ENCODE measurements around the gene PJVK. TPM values are rescaled to one million over a fixed set of nuclear protein-coding genes. Genes with fewer than 3 reads are reported as not detected.
"Not testable (repeated sequence)": the region's sequence is repeated elsewhere in the genome, so short reads cannot be mapped to it uniquely, and the experiment has no call there.

Gene PJVK, protein sequence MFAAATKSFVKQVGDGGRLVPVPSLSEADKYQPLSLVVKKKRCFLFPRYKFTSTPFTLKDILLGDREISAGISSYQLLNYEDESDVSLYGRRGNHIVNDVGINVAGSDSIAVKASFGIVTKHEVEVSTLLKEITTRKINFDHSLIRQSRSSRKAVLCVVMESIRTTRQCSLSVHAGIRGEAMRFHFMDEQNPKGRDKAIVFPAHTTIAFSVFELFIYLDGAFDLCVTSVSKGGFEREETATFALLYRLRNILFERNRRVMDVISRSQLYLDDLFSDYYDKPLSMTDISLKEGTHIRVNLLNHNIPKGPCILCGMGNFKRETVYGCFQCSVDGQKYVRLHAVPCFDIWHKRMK
- total RNA-seq = 1 to 10 TPM; 1.5 to 2.8 TPM

DNA sequence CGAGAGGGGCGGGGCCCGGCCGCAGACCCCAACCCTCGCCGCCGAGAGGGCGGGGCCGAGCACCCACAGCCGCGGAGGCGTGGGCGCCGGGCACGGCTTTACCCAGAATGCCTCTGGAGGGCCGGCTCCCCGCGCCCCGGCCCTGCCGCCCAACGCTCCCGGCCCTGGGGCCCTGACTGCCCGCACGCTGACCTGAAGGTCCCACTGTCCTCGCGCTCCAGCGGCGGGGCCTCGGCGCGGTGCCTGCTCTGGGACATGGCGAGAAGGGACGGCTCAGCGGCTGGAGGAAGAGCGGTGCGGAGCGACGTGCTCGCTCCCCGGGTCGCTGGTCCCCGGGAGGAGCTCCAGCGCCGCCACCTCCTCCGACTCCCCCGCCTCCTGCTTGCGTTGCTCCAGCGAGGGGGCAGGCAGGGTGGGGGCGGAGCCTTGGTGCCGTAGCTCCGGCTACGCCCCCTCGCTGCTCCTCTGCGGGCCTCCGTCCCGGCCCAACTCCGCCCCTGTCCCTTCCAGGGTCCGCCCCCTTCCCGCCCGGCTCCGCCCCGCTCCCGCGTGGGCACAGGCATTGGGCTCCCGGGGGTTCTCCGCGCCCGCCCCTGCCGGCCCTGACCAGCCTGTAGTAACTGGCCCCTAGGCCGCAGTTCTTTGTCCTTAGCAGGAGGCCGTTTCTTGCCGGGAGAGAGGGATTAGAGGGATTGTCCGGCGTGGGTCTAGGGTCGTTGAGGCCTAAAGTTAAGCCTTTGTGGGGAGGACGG, at the start of gene PJVK, which contains the start of gene PRKRA:
PJVK (plus strand) TSS at position 605 of the 752 bp plus-strand sequence. CDS start 2,032 bp downstream, outside the sequence.
PRKRA (minus strand) TSS at position 402 of the 752 bp plus-strand sequence; CDS start at position 257, 145 bp downstream.
- peak; percentile 99 for ATAC-seq
- peak; percentile 97 for DNase-seq (ENCODE audit: low spot score)
- H3K27me3 Mint-ChIP-seq = peaks cover 3 to 8% of the 10 kb centered on the region in 2 donors
- H3K4me3 Mint-ChIP-seq = peak within 1 kb of the TSS; percentile 88
- peaks cover 7% of the 10 kb centered on the region for H3K36me3 Mint-ChIP-seq
- H3K4me1 Mint-ChIP-seq (ENCODE audit: low read depth in 2 of 2) = peaks cover 19 to 29% of the 10 kb centered on the region in 2 donors
- H3K9me3 Mint-ChIP-seq = no peaks in the 10 kb centered on the region
- H3K27ac Mint-ChIP-seq = peak within 1 kb of the TSS; percentile 86 to 89

DNA sequence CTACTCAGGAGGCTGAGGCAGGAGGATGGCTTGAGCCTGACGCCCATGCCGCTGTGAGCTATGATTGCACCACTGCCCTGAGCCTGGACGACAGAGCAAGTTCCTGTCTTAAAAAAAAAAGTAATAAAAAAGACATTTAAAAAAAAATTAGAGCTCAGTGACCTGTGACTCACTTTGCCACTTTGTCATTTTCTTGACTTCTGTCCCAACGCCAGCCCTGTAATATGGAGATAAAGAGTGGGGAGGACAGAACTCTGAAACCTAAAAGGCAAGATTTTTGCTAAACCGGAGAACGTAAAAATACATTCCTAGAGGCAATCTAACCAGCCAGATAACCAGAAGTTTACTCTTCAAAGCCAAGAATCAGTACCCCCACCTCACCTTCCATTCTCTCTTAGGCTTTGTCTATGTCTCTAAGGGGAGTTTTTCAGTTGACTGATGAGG, 49.2 kb upstream of the PJVK start:
- Mint-ChIP-seq H3K4me1 (ENCODE audit: low read depth in 2 of 2) (peaks cover 13 to 24% of the 10 kb centered on the region in 2 donors), H3K36me3 (no peaks in the 10 kb centered on the region), H3K27ac (no peak overlapping the region), H3K4me3 (no peak overlapping the region), H3K27me3 (peaks cover 6 to 8% of the 10 kb centered on the region in 2 donors), H3K9me3 (no peaks in the 10 kb centered on the region)
- ATAC-seq (no peak), DNase-seq (ENCODE audit: low spot score) (no peak)

DNA sequence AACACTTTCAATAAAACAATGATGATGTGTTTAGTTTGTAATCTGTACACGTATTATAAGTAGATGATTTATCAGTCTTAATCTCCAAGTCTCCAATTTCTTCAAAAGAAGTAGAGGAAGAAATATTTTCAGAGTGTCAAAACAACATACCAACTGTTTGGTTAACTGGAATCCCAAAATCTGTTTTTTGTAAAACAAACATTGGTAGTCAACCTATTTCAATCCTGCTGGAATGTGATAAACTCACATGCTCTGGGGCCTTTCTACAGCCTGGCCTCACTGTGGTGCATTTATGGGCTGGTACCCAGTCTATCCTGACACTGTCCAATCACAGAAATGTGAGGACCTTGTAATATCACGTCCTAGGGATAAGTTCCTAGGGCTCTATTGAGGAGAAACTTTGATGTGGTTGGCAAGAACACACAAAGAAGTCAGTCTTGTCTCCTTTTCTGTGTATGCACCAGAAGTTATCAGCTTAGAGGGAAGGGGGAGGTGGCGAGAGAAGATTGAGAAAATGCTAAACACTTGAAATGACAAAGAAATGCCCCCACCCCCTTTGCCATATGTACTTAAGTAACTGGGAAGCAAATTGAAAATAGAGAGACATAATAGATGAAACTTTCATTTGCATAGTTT, 47.4 kb upstream of the PJVK start:
- DNase-seq (ENCODE audit: low spot score) = no peak

DNA sequence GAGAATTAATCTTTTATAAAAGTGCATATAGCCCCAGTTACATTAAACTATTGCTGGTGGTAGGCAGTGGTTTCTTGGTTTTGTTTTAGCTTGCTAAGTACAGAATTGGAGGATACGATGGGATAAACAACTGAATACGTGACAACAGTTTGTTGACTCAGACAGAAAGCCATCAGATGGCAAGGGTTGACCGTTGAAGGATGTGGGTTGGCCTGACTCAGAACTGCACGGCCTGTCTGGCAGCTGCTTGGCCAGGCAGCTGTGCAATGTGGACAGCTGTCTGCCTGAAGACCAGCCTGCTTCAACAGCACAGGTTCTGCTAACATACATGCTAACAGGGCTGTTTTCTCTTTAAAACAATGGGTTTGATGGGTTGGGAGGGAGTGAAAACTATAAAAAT, 46.8 kb upstream of the PJVK start:
- peak; percentile 72 for DNase-seq (ENCODE audit: low spot score)
- peak; percentile 96 to 99 for ATAC-seq
- Mint-ChIP-seq H3K36me3 (no peaks in the 10 kb centered on the region), H3K4me3 (peak overlapping the region; percentile 54), H3K9me3 (no peaks in the 10 kb centered on the region), H3K27me3 (peaks cover 6 to 8% of the 10 kb centered on the region in 2 donors), H3K27ac (peak overlapping the region in 1 of 2 donors; percentile 62), H3K4me1 (ENCODE audit: low read depth in 2 of 2) (peaks cover 13 to 24% of the 10 kb centered on the region in 2 donors)

More for the DNA sequence above, 47.4 kb upstream of the PJVK start:
- peaks cover 6 to 8% of the 10 kb centered on the region in 2 donors for H3K27me3 Mint-ChIP-seq
- H3K36me3 Mint-ChIP-seq = no peaks in the 10 kb centered on the region
- peaks cover 13 to 24% of the 10 kb centered on the region in 2 donors for H3K4me1 Mint-ChIP-seq (ENCODE audit: low read depth in 2 of 2)
- peak in 1 of 2 donors; percentile 20 for ATAC-seq
- H3K27ac Mint-ChIP-seq = peak overlapping the region in 1 of 2 donors; percentile 62
- no peaks in the 10 kb centered on the region for H3K9me3 Mint-ChIP-seq
- H3K4me3 Mint-ChIP-seq = peak overlapping the region; percentile 54

DNA sequence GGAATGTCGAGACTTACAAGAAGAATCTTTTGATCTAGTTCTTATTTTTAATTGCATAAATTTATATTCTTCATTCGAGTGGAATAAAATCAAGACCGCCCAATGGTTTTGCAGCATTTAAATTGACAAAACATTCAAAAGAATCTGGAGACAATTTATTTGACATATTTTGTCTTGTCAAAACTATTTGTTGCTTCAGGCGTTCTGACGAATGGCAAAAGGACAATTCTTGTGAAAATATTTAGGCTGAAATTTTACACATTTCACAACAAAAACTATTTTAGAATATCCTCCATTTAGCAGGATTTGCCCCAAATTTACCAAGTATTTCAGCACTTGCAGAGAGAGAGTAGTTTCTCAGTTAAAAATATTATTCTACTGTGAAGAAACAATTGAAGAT, 41.9 kb upstream of the PJVK start:
- Mint-ChIP-seq H3K4me3 (no peak overlapping the region), H3K9me3 (no peaks in the 10 kb centered on the region), H3K27me3 (peaks cover 0 to 4% of the 10 kb centered on the region in 2 donors), H3K36me3 (no peaks in the 10 kb centered on the region), H3K4me1 (ENCODE audit: low read depth in 2 of 2) (peaks cover 10 to 18% of the 10 kb centered on the region in 2 donors), H3K27ac (no peak overlapping the region)
- DNase-seq (ENCODE audit: low spot score) = no peak
- ATAC-seq = no peak

DNA sequence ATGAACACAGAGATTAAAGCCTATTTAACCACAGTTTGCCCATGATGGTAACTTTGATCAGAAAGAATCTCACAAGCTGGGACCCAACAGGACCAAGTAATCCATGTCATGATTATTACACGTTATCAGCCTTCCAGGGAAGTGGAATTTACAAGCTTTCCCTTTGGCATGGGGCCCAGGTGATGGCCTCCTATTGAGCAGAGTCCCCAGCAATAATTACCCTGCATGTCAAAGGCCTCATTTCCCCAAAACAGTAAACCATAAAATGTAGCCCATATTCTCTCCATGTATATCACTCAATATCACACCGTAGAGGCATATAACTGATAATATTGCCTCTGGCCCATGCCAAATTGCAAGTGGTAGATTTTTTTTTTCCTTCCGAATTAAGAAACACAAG, 39.1 kb upstream of the PJVK start:
- no peaks in the 10 kb centered on the region for H3K36me3 Mint-ChIP-seq
- H3K4me1 Mint-ChIP-seq (ENCODE audit: low read depth in 2 of 2) = peaks cover 16 to 17% of the 10 kb centered on the region in 2 donors
- DNase-seq (ENCODE audit: low spot score) = no peak
- H3K27ac Mint-ChIP-seq = no peak overlapping the region
- no peaks in the 10 kb centered on the region for H3K9me3 Mint-ChIP-seq
- no peak overlapping the region for H3K4me3 Mint-ChIP-seq
- no peak for ATAC-seq
- peaks cover 0 to 4% of the 10 kb centered on the region in 2 donors for H3K27me3 Mint-ChIP-seq

DNA sequence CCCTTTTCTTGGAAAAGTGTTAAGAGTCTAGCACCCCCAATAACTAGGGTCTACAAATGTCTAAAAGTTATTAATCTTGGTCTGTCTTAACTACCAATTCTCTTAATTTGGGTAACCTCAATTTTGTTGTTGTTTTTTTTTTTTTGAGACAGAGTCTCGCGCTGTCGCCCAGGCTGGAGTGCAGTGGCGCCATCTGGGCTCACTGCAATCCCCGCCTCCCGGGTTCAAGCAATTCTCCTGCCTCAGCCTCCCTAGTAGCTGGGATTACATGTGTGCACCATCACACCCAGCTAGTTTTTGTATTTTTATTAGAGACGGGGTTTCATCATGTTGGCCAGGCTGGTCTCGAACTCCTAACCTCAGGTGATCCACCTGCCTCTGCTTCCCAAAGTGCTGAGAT, 38.7 kb upstream of the PJVK start:
- H3K36me3 Mint-ChIP-seq; H3K27ac Mint-ChIP-seq; H3K27me3 Mint-ChIP-seq; ATAC-seq; H3K9me3 Mint-ChIP-seq; DNase-seq (ENCODE audit: low spot score): not testable (repeated sequence)
- Mint-ChIP-seq H3K4me3 (peak overlapping the region; percentile 93), H3K4me1 (ENCODE audit: low read depth in 2 of 2) (peaks cover 16 to 17% of the 10 kb centered on the region in 2 donors)

DNA sequence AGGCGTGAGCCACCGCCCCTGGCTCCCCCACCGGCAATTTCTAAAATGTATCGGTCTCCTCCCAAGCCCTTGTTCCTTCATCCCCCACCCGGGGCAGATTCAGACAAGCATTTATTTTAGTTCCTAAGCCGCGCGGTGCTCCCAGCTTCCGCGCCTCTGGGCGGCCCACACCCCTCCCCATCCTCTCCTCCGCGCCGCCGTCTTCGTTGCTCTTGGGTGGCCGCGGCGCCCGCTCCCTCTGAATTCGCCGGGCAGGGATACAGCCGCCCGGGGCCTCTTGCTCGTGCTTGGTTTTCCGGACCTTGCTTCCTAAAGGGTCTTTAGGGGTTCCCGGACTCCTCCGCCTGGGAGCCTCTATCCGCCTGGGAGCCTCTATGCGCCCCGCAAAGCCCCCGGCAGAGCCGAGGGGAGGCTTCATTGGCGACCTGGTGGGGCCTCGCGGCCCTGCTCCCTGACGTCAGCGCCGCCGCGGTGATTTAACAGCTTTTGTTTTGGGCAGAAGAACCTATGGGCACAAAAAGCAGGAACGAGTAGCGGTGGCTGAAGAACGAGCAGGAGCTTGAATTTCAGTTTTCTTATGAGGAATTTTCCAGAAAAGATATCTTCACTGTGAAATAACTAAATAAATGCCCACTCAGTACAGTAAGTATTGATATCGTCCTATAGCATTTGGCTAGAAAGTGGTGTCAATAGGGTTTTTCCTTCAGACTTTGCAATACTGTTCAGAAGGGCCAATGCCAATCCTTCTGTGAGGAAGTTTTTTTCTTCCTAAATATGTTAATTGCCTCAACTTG, 37.5 kb upstream of the PJVK start:
- H3K27me3 Mint-ChIP-seq = peaks cover 0 to 4% of the 10 kb centered on the region in 2 donors
- ATAC-seq (peak; percentile 85 to 86), DNase-seq (ENCODE audit: low spot score) (peak; percentile 84)
- no peaks in the 10 kb centered on the region for H3K36me3 Mint-ChIP-seq
- H3K4me3 Mint-ChIP-seq = peak overlapping the region; percentile 93
- H3K27ac Mint-ChIP-seq = peak overlapping the region; percentile 92
- H3K4me1 Mint-ChIP-seq (ENCODE audit: low read depth in 2 of 2) = peaks cover 16 to 17% of the 10 kb centered on the region in 2 donors
- no peaks in the 10 kb centered on the region for H3K9me3 Mint-ChIP-seq

DNA sequence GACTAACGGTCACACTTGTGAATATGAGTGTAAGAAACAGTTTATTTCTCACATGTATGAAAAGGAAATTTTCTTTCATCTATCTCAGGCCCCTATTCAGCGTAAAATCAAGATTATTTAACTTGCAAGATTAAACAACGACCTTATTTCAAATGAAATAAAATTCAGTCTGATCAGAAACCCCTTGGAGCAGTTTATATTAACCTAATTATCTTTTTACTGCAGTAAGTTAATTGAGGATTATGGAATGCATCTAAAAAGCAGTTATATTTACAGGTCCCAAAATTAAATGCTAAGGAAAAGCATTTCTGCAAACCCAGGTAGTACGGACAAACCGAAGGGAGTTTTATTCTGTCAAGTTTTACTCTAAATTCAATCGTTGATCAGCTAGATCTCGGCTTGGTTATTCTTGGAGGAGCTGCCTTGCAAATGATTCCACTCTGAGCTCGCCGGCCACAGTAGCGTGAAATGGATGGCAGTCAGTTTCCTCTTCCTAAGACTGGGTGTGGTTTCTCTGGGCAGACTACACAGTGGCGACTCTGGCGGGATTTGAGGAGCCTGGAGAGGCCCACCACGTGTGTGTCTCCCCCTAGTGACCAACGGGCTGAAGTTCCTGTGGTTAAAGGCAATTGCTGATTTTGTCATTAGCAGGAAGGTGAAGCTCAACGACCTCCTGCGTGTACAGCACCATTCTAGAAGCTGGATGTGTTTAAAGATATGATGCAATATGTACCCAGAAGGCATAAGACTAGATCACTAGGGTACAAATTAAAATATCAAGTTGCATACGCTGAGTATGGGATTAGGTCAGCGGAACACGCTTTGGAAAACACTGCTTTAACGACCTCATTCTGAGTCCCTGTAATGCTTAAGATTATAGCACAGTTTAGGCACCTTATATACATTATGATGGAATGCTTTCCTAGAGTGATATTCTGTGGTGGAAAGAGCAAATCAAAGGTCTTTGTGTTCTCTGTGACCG, 36.6 kb upstream of the PJVK start:
- Mint-ChIP-seq H3K4me1 (ENCODE audit: low read depth in 2 of 2) (peaks cover 16 to 17% of the 10 kb centered on the region in 2 donors), H3K9me3 (no peaks in the 10 kb centered on the region), H3K4me3 (peak overlapping the region; percentile 93), H3K36me3 (no peaks in the 10 kb centered on the region), H3K27me3 (peaks cover 0 to 4% of the 10 kb centered on the region in 2 donors), H3K27ac (peak overlapping the region; percentile 92)
- ATAC-seq (peak; percentile 92 to 94), DNase-seq (ENCODE audit: low spot score) (peak; percentile 89)

DNA sequence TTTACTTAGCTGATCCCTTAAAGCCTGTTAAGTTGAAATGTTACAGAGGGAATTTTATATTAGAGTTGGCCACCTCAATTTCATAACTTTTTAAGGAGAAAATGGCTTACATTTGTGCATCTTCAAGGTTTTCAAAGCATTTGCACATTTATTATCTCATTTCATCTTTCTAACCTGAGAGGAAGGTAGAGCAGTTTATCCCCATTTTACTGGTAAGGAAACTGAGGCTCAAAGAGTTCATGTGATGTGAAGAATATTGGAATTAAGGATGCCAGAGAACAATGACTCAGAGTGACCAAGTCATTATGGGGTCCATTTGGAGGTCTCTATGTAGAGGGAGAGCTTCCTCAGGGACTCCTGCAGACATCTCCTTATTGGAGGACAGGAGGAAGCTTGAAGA, 35.2 kb upstream of the PJVK start:
- no peak for ATAC-seq

DNA sequence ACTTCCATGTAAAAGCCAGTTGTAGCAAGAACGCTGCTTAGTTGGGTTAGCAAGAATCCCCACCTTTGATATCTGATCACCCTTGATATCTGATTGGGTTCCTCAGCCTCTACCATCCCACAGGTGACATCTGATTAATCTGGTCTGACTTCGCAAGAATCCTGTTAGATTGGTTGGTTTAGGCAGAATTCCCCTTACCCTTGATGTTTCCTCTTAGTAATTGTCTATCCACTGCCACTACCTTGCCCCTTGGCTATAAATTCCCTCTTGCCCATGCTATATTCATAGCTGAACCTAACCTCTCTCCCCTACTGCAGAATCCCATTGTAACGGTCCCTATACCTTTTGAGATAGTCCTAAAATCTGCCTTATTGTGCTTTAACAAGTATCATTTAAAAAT, 33.3 kb upstream of the PJVK start:
- no peak overlapping the region for H3K27ac Mint-ChIP-seq
- DNase-seq (ENCODE audit: low spot score) (no peak), ATAC-seq (no peak)
- no peaks in the 10 kb centered on the region for H3K9me3 Mint-ChIP-seq
- H3K27me3 Mint-ChIP-seq = no peaks in the 10 kb centered on the region
- H3K36me3 Mint-ChIP-seq = no peaks in the 10 kb centered on the region
- H3K4me3 Mint-ChIP-seq = no peak overlapping the region
- H3K4me1 Mint-ChIP-seq (ENCODE audit: low read depth in 2 of 2) = peaks cover 16 to 17% of the 10 kb centered on the region in 2 donors

More for the DNA sequence above, 35.2 kb upstream of the PJVK start:
- H3K36me3 Mint-ChIP-seq = no peaks in the 10 kb centered on the region
- H3K9me3 Mint-ChIP-seq = no peaks in the 10 kb centered on the region
- no peak overlapping the region for H3K27ac Mint-ChIP-seq
- H3K4me1 Mint-ChIP-seq (ENCODE audit: low read depth in 2 of 2) = peaks cover 16 to 17% of the 10 kb centered on the region in 2 donors
- no peak for DNase-seq (ENCODE audit: low spot score)
- no peak overlapping the region for H3K4me3 Mint-ChIP-seq
- no peaks in the 10 kb centered on the region for H3K27me3 Mint-ChIP-seq

DNA sequence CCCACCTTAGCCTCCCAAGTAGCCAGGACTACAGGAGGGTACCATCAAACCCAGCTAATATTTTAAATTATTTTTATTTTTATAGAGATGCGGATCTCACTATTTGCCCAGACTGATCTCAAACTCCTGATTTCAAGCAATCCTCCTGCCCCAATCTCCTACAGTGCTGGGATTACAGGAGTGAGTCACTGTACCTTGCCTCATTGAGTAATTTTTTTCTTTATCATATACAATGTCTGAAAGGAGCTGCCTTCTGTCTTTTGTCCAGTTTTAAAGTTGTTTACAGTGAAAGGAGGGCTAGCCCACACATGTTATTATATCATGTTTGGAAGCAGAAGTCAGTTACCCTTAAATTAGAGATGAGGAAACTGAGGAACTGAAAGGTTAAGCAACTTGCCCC, 32.8 kb upstream of the PJVK start:
- no peak for DNase-seq (ENCODE audit: low spot score)
- ATAC-seq = no peak
- H3K27me3 Mint-ChIP-seq = no peaks in the 10 kb centered on the region
- no peaks in the 10 kb centered on the region for H3K9me3 Mint-ChIP-seq
- H3K27ac Mint-ChIP-seq = no peak overlapping the region
- no peaks in the 10 kb centered on the region for H3K36me3 Mint-ChIP-seq
- peaks cover 16 to 17% of the 10 kb centered on the region in 2 donors for H3K4me1 Mint-ChIP-seq (ENCODE audit: low read depth in 2 of 2)
- no peak overlapping the region for H3K4me3 Mint-ChIP-seq
